ENCODE results near the gene C16orf54. TPM values are rescaled to one million over a fixed set of nuclear protein-coding genes. Genes with fewer than 3 reads are reported as not detected.

Gene C16orf54
- total and polyA plus RNA-seq, 9 of the 15 experiments (the other 6 are each of a cell fraction or from before 2014, with no cell fraction given): 0.09 TPM; not detected in 8

DNA sequence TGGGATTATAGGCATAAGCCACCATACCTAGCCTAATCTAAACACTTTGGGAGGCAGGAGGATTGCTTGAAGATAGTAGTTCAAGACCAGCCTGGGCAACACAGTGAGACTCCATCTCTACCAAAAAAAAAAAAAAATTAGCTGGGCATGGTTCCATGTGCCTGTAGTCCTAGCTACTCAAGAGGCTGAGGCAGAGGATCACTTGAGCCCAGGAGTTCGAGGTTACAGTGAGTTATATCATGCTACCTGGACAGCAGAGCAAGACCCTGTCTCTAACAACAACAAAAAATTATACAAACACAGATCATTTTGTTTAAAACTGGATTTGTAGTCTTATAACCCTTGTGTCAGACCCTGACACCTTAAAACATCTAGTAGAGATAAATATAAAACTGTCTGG lies 7.7 kb upstream of the C16orf54 start:
- POLR2A ChIA-PET: no interaction called here
- TF ChIP-seq MNT (conservative IDR thresholded peaks at IDR 0.05) (no peak), ZNF23 (CRISPR knock-in tag; IDR thresholded peaks at IDR 0.05) (no peak), ZC3H8 (IDR thresholded peaks at IDR 0.05) (no peak), ZNF121 (CRISPR knock-in tag; conservative IDR thresholded peaks at IDR 0.05) (peak; percentile 73), SOX6 (IDR thresholded peaks at IDR 0.05) (no peak)

More for the DNA sequence above, 7.7 kb upstream of the C16orf54 start:
- 0 out of 2 replicates have a peak, but pooled peaks cover 2% of the 10 kb centered on the region for H3K9me3 ChIP-seq (replicated peaks; ENCODE audit: control insufficient read depth, insufficient read depth, low read depth, low read length)
- no peak overlapping the region for H3K4me2 ChIP-seq (ENCODE audit: insufficient read depth, low read length)
- H3K9ac ChIP-seq (ENCODE audit: insufficient read depth in 1 of 2, low read depth in 2 of 2, low read length in 2 of 2): no peak overlapping the region
- FAIRE-seq (no peak), ATAC-seq (no peak), DNase-seq (ENCODE audit: extremely low read depth in 1 of 4, low spot score in 3 of 4) (no peak)
- no peak overlapping the region for H3K4me3 ChIP-seq
- H3K79me2 ChIP-seq (ENCODE audit: control insufficient read depth, insufficient read depth, low read length): no peaks in the 10 kb centered on the region
- no peaks in the 10 kb centered on the region for H3K36me3 ChIP-seq (ENCODE audit: control insufficient read depth, insufficient read depth, low read length)
- H4K20me1 ChIP-seq (replicated peaks; ENCODE audit: control insufficient read depth, insufficient read depth, low read length): no peaks in the 10 kb centered on the region
- BruUV-seq (replicated peaks): no TSS peak
- H3K27ac ChIP-seq (ENCODE audit: extremely low read depth, low read depth, low read length): no peak overlapping the region
- no peaks in the 10 kb centered on the region for H3K27me3 ChIP-seq (ENCODE audit: control insufficient read depth in 2 of 2, insufficient read depth in 2 of 2, low read length in 2 of 2)
- 0% methylated on average over 1 of the region's 1 CpG for WGBS (ENCODE audit: insufficient coverage, low coverage, missing lambda C conversion rate)
- intact Hi-C loops (cut with micrococcal nuclease): no loop called here
- H3K4me1 ChIP-seq (replicated peaks in 1 of 2; ENCODE audit: control insufficient read depth in 2 of 2, insufficient read depth in 2 of 2, low read length in 2 of 2): peaks cover 0 to 3% of the 10 kb centered on the region in 2 experiments; a peak in 2 of 5 replicates
- H2AFZ ChIP-seq (ENCODE audit: low read depth, low read length): no peak overlapping the region
- H3K9me1 ChIP-seq (ENCODE audit: control insufficient read depth, insufficient read depth, low read length): no peaks in the 10 kb centered on the region
- in situ Hi-C loops (cut with MboI): no loop called here
- CTCF ChIA-PET (ENCODE audit: low intra/inter-chr PET ratio): no interaction called here
